DMS153 (cell line): ENCODE measurements around the gene RTEL1.
A peak's percentile ranks its signal among the peaks of the same experiment; 100 is the strongest.
"Not testable (repeated sequence)": the region's sequence is repeated elsewhere in the genome, so short reads cannot be mapped to it uniquely, and the experiment has no call there.

Source experiments
- DNase-seq: peaks from one replicate; lab custom pipeline; 2025; lab: John Stamatoyannopoulos, UW

Gene RTEL1

GRCh38 chr20:63652192-63652980 lies 5.7 kb upstream of the RTEL1 start:
- no peak for DNase-seq

GRCh38 chr20:63653041-63653973 lies 4.8 kb upstream of the RTEL1 start, which contains the start of gene STMN3:
TSS of gene STMN3 (minus strand) at chr20:63653424. CDS start at chr20:63653345, 79 bp downstream.
- peak; percentile 71 for DNase-seq

DNA sequence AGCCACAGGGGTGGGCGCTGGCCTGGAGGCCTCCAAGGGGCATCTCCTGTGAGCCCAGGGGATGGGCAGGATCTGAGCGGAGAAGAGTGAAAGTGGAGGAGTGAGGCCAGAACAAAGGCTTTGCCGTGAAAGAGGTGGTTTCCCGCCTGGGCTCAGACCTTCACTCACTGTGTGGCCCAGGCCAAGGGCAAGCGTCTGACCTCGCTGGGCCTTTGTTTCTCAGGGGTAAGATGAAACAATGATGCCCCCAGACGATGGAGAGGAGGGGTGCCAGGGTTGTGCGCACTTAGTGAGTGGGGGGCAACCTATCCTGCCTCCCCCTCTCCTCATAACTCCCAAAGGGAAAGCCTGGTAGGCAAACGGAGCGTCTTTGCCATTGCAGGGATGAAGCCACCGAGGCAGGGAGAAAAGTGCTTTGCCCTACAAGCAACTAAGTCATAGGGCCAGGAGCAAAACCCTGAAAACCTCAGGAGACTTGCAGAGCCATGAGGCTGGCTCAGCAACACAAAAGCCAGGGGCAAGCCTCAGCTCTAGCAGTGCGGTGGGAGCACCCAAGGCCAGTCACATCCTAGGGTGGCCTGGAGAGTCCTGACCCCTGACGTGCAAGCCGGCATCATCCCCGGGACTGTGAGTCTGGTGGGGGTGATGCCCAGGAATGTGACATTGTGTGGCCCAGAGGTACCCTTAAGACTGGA lies 4.0 kb upstream of the RTEL1 start:
- DNase-seq, result no peak

DNA sequence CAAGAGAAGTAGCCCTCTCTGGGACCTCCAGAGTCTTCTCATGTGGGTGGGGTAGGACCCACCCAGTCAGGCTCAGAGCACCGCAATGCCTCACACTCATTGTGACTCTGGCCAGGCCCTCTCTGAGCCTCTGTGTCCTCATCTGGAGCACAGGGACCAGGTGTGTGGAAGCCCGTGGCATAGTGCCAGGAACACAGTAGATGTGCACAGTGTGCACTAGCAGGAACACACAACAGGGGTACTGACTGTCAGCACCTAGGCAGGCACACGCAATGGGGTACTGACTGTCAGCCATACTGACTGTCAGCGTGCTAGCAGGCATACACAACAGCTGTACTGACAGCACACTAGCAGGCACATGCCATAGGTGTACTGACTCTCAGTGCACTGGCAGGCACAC lies 2.9 kb upstream of the RTEL1 start:
- no peak for DNase-seq

GRCh38 chr20:63656451-63656850 lies 1.7 kb upstream of the RTEL1 start:
- DNase-seq, result no peak

DNA sequence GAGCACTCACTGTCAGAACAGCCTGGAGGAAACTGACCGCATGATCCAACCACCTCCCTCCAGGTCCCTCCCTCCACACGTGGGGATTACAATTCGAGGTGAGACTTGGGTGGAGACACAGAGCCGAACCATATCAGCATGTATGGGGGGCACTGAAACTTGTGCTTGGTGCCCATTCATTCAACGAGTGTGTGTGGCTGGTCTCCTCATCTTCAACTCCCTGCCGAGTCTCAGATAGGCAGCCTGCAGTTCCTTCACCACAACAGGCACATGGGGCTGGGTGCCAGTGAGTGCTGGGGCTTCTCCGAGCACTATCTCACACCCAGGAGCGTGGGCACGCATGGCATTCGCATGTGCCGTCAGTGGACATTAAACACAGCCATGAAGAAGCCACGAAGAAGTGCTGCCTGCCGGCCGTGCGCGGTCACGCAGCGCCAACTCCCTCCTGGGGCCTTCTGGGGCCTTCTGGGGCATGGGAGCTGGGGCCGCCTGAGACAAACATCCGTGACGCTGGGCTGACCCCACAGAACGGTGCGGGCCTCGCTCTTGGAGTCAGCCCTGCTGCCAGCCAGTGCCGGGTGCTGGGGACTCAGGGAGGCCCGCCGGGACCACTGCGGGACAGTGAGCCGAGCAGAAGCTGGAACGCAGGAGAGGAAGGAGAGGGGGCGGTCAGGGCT lies 714 bp upstream of the RTEL1 start:
- DNase-seq, result no peak

DNA sequence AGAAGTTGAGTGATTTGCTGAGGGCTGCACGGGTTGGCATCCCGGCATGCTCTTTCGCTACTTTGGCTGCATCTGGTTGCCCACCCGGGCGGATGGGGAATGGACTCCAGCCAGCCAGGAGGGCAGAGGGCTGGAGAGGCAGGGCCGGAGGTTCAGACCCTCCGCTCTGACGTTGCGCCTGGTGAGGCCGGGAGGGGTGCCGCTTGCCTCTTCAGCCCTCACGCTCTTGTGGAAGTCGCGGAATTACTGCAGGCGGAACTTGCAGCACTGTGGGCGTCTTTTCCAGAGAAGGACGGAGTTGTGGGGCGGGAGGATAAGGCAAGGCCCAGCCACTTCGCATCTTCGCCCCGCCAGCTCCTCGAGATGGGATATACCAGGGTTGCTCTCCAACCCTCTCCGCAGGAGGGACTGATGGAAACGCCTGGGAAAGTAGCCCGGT lies 656 bp downstream of the RTEL1 start:
- DNase-seq, result no peak

- DNase-seq, result no peak
Measured at GRCh38 chr20:63659370-63659769, 1.3 kb downstream of the RTEL1 start.

GRCh38 chr20:63660174-63660573 lies 2.1 kb downstream of the RTEL1 start:
- not testable (repeated sequence) for DNase-seq

DNA sequence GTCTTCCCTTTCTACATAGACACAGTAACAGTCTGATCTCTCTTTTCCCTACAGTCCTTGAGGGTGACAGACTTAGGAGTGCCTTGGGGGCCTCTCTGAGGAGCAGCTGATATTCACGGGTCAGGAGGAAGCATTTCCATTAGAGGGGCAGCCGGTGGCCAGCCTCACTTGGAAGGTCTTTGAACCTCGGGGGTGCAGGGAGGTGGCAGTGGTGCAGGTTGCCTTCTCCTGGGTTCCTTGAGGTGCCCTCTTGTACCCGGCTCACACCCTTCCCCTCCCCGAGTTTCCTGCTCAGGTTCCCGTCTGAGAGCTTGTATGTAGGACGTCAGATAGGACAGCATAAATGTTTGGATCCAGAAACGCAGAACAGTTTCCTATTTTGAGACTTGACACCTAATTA lies 2.5 kb downstream of the RTEL1 start:
- no peak for DNase-seq

GRCh38 chr20:63661108-63661507 lies 3.0 kb downstream of the RTEL1 start:
- no peak for DNase-seq

GRCh38 chr20:63661959-63662812 lies 4.1 kb downstream of the RTEL1 start:
- DNase-seq, result no peak

DNA sequence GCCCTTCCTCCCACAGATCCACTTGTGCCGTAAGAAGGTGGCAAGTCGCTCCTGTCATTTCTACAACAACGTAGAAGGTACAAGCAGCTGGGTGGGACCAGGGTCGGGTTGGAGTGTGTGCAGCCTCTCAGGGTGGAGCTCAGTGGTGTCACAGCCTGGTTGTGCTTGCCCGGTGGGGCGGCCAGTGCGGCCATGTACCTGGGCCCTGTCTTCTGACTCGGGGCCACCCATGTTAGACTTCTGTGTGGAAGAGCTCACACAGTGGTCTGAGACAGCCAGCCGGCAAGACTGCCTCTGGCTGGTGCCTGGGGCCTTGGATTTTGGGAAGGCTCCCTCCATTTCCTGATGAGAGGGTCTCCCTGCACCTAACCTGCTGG lies 4.7 kb downstream of the RTEL1 start:
- no peak for DNase-seq

GRCh38 chr20:63663332-63664066 lies 5.4 kb downstream of the RTEL1 start:
- no peak for DNase-seq

DNA sequence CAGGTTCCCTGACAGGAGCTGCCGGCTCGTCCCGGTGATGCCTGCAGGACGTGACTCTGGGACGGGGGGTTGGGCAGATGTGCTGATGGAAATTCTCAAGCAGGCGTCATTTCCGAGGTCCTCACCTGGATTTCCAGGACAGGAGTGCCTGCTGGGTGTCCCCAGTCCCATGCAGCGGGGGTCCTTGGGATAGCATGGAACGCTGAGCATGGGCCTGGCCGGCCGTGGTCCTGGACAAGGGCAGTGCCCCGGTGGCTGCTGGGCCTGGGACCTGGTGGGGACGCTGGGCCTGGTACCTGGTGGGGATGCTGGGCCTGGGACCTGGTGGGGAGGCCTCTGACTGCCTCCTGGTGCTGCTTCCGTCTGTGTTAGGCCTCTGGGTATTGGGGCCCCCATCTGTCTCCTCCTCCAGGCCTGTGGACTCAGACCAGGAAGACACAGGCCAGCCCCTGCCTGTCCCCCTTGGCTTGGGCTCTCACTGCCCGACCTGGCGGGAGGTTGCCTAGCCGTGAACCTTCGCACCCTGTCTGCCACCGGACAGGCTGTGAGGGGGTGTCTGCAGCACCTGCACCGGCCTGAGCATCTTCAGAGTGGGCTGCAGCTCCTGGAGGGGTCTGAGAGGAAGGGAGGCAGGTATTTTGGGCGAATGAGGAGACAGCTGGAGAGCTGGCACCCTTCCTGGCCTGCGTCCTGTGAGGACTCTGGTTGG lies 6.2 kb downstream of the RTEL1 start:
- DNase-seq, result no peak

DNA sequence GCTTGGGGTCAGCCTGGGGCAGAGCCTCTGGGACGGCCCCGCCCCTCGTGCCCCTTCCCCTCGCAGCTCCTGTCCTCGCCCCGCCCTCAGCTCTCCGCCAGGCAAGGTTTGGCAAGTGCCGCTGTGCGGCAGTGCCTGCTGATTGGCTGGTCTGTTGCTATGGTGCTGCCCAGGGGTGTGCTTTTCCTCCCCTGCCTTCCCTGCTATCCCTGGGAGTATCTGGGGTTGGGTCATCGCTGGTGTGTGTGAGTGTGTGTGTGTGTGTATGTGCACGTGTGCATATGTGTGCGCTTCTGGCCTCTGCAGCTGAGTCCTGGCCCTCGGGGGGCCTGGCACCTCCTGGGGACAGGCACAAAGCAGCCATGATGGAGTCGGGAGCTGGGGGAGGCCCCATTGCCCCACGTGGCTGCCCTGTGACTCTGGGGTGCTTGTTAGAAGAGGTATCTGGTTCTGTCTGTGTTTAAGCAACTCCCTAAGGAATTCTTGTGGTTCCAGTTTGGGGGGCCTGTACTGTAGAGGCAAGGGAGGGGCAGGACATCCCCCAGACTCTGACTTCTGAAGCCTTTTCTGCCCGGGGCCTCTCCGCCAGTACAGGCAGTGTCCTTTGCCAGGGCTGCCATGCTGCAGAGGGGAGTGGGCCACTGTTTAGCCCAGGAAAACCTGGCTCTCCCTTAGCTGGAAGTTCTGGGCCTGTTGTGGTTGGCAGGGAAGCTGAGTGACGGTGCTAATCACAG lies 6.9 kb downstream of the RTEL1 start:
- DNase-seq, result no peak

DNA sequence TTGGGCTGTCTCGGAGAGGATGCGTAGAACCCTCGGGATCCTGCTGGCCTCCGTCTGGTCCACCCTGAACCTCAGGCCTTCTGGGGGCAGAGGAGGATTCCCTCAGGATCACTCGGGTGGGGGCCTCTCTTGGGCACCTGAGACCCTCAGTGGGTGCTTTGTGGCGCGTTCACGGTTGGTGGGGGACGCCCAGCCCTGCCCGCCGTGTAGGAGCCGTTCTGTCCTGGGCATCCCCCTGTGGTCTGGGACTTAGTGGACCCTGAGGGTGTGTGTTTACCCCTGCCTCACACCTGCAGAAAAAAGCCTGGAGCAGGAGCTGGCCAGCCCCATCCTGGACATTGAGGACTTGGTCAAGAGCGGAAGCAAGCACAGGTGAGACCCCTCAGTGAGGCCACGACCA lies 7.6 kb downstream of the RTEL1 start:
- no peak for DNase-seq

GRCh38 chr20:63667858-63668257 lies 9.7 kb downstream of the RTEL1 start:
- no peak for DNase-seq

DNA sequence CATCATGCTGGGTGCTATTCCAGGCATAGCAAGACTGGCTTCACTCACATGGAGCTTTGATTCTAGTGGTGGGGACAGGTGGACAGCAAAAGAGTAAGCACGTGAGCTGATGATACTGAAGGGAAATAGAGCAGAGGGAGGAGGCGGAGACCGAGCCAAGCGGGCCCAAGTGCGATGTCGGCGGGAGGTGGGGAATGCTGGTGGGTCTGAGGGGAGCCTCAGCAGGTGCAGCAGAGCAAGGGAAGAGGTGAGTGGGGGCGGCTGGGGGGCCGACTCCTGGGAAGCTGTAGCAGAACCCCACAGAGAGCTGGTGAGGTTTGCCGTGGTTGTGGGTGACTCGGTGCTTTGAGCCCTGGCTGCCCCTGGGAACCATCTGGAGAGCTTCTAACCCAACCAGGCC lies 10.2 kb downstream of the RTEL1 start:
- DNase-seq, result no peak
